ENCODE results near the gene SLC4A5.

Gene SLC4A5, protein sequence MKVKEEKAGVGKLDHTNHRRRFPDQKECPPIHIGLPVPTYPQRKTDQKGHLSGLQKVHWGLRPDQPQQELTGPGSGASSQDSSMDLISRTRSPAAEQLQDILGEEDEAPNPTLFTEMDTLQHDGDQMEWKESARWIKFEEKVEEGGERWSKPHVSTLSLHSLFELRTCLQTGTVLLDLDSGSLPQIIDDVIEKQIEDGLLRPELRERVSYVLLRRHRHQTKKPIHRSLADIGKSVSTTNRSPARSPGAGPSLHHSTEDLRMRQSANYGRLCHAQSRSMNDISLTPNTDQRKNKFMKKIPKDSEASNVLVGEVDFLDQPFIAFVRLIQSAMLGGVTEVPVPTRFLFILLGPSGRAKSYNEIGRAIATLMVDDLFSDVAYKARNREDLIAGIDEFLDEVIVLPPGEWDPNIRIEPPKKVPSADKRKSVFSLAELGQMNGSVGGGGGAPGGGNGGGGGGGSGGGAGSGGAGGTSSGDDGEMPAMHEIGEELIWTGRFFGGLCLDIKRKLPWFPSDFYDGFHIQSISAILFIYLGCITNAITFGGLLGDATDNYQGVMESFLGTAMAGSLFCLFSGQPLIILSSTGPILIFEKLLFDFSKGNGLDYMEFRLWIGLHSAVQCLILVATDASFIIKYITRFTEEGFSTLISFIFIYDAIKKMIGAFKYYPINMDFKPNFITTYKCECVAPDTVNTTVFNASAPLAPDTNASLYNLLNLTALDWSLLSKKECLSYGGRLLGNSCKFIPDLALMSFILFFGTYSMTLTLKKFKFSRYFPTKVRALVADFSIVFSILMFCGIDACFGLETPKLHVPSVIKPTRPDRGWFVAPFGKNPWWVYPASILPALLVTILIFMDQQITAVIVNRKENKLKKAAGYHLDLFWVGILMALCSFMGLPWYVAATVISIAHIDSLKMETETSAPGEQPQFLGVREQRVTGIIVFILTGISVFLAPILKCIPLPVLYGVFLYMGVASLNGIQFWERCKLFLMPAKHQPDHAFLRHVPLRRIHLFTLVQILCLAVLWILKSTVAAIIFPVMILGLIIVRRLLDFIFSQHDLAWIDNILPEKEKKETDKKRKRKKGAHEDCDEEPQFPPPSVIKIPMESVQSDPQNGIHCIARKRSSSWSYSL

DNA sequence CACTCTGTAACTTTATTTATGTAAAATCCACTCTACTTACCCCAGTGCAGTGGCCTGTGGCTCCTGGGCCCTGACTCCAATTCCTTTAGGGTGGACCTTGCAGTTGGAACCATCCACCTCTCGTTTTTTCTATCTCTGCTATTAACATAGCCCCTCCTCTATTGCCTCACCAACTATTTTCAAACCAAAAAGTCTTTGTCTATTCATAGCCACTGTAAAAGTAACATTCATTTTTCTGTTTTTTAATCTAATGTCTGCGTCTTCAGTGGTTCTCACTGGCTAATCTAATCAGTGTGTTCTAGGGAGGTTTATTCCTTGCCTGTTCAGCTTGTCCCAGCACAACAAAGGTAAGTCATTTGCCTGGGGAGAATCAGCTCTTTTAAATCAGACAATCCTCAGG lies at the start of gene SLC4A5:
TSS of gene SLC4A5 (minus strand) at position 101 of the 400 bp plus-strand sequence. CDS start 28,393 bp downstream, outside the sequence.
- DNase-seq (ENCODE audit: low read depth in 3 of 3), result no peak

DNA sequence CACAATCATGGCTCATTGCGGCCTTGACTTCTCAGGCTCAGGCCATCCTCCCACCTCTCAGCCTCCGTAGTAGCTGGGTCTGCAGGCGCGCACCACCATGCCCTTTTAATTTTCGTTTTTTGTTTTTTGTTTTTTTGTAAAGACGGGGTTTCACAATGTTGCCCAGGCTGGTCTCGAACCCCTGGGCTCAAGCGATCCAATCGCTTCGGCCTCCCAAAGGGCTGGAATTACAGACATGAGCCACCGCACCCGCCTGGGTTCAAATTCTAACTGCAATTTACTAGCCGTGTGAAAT lies 49.2 kb upstream of the SLC4A5 start:
- no peak for DNase-seq (ENCODE audit: low read depth in 3 of 3)

- peak; percentile 91 to 94 (median 91) for DNase-seq (ENCODE audit: low read depth in 3 of 3)
Observed at GRCh38 chr2:74391580-74392448, 48.6 kb upstream of the SLC4A5 start.

DNA sequence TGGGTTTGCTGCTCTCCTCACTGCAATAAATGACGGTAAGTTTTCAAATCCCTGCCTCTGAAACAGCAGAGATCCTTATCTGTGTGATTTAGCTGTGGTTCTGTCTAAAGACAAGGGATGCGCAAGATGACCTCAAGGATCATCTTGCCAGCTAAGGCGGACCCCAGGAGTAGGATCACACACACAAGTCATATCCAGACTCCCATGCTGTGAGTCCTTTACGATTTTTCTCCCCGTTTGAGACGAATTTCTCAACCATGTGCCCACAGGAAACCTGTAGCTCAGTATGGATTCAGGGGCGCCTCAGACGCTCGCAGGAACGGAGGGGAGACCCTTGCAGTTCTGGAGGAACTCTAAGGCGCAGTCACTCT lies 48.0 kb upstream of the SLC4A5 start:
- DNase-seq (ENCODE audit: low read depth in 3 of 3), result no peak

GRCh38 chr2:74390606-74391005 lies 47.4 kb upstream of the SLC4A5 start:
- no peak for DNase-seq (ENCODE audit: low read depth in 3 of 3)

GRCh38 chr2:74387346-74387745 lies 44.1 kb upstream of the SLC4A5 start:
- DNase-seq (ENCODE audit: low read depth in 3 of 3), result no peak

- DNase-seq (ENCODE audit: low read depth in 3 of 3), result no peak
Observed at GRCh38 chr2:74385396-74385795, 42.2 kb upstream of the SLC4A5 start.

- DNase-seq (ENCODE audit: low read depth in 3 of 3), result no peak
Observed at GRCh38 chr2:74384051-74384450, 40.8 kb upstream of the SLC4A5 start.

GRCh38 chr2:74383254-74383653 lies 40.0 kb upstream of the SLC4A5 start:
- no peak for DNase-seq (ENCODE audit: low read depth in 3 of 3)

DNA sequence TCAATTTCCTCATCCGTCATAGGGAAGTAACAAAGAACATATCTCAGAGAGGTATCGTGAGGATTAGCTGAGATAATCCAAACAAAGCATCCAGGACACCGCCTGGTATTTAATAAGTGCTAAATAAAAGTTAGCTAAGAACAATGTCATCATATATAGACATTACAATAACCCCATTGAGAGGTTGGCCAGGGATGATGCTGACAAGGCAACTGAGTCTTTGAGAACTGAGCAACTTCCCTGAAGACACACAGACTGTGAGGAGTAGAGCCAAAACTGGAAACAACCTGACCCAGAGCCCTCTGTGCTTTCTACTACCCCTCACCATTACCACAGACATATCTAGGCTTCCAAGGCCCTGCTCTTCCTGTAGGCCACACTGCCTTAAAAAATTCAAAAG lies 38.5 kb upstream of the SLC4A5 start:
- no peak for DNase-seq (ENCODE audit: low read depth in 3 of 3)

DNA sequence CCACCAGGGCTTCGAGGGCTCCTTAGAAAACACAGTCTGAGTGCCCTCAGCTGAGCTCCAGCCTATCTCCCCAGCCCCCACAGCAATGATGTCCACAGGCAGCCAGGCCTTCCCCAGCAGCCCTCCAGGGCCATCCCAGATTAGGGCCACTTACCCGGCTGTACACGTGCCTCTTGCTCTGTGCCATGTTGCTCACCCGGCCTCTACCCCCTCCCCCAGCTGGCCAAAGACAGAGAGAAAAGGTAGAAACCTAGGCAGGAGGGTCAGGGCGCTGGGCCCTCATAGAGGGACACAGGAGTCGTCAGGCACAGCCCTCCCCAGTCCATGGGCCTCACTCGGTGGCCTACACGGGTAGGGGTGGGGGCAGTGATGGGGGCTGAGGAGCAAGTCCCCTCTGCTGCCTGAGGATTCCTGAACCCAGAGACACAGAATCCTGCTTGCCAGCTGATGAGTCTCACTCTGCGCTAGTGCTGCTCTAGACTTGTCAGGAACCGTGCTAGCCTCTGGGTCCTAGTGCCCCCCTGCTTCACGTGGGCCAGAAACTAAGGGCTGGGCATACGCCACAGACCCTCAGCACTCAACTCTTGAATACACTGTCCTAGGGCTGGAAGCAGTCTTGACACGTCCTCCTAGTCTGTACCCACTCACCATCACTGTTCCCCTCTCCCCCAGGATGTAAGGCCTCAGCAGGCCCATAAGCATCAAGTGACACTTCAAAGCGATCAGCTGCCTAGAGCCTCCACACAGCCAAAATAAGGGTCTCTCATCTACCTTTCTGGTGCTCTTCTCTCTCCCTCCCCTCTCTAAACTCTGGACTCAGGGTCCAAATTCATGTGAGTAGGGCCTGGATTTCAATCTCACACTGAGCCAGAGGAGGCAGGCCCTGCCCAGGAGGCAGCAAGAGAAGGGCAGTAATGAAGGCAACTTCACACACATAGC lies 36.9 kb upstream of the SLC4A5 start, which contains the start of gene DCTN1:
TSS of gene DCTN1 (minus strand) at position 461 of the 939 bp plus-strand sequence. CDS start at position 187, 274 bp downstream.
- no peak for DNase-seq (ENCODE audit: low read depth in 3 of 3)

DNA sequence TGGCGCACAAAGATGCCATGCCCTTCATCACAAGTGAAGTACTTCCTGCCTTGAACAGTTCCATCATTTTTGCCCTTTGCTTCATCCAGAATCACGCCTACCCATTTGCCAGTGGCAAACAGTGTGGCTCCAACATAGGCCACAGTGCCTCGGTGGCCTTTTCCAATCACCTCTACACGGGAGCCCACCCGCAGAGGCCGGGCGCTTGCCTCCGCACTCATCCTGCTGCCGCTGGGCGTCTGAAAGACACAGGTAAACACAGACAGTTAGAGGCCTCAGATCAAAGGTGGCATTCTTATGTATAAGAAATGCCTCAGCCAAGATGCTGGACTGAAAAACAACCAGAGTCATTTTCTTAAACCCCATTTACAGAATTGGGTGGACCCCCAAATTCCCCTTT lies 34.8 kb upstream of the SLC4A5 start:
- no peak for DNase-seq (ENCODE audit: low read depth in 3 of 3)

- DNase-seq (ENCODE audit: low read depth in 3 of 3), result no peak
Observed at GRCh38 chr2:74375838-74376237, 32.6 kb upstream of the SLC4A5 start.

- no peak for DNase-seq (ENCODE audit: low read depth in 3 of 3)
Observed at GRCh38 chr2:74374509-74375205, 31.4 kb upstream of the SLC4A5 start.

GRCh38 chr2:74373985-74374384 lies 30.8 kb upstream of the SLC4A5 start:
- no peak for DNase-seq (ENCODE audit: low read depth in 3 of 3)

- no peak for DNase-seq (ENCODE audit: low read depth in 3 of 3)
Observed at GRCh38 chr2:74373221-74373676, 30.0 kb upstream of the SLC4A5 start.

DNA sequence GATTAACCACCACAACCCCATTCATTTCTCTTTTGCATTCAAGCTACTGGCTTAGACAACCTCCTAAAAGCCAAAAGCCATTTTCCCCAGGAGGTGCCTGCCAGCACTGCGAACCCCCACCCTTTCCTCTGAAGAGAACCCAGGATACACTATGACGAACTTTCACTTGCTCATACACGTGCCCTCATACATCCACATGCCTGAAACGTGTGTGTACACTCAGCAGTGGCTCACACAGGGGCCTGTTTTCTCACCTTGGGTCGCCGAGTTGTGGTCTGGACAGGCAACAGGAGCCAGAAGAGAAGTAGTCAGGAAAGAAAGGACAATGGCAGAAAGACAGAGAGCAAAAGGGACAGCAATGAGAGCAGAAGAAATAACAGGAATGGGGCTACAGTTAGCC lies 29.5 kb upstream of the SLC4A5 start:
- no peak for DNase-seq (ENCODE audit: low read depth in 3 of 3)

DNA sequence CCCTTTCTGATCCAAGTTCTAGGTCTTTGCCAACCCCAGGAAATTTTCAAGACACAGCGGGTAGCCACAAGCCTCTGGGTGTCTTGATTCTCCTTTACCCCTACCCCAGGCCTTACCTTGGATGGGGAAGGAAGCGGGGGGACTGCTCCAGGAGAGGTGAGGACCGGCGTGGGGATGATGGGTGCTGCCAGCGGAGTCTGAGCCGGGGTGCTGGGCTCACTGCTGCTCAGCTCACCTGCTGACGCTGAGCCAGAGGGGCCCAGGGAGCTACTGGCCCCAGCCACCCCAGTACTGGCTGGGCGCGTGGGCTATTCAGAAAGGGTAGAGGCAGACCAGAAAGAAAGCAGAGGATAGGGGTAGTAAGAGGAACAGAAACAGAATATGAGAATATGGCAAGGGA lies 28.2 kb upstream of the SLC4A5 start:
- no peak for DNase-seq (ENCODE audit: low read depth in 3 of 3)

DNA sequence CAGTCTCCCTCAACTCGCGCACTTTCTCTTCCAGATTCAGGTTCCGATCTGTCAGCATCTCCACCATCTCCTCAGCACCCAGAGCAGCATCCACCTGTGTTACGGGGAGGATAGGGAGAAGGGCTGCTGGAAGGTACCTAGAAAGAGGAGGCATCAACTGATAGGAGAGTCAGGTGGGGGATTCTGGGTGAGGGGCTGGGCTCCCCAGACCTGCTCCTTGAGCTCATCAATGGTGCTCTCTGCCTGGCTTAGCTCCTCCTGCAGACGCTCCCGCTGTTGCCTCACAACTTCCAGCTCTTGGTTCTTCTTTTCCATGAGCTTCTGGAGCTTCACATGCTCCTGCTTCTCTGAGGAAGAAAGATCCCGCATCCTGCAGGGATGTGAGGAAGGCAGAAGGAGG lies 26.8 kb upstream of the SLC4A5 start:
- DNase-seq (ENCODE audit: low read depth in 3 of 3), result no peak

DNA sequence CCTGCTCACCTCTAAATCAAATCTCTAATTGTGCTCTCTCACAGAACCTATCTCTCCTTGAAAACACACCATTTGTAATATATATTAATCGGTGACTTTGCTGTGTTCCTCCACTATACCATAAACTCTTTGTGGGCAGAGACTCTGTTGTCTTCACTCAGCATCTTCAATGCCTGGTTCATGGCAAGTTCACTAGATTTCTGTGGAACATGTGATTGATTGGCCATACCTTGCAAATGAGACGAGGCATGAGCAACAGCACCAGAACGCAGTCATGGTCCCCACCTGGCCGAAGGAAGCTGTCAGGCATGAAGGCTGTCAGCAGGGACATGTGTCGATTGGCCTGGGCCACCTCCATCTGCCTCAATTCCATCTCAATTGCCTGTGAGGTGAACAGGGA lies 25.3 kb upstream of the SLC4A5 start:
- DNase-seq (ENCODE audit: low read depth in 3 of 3), result no peak
